AG09309 (cell line): ENCODE results near the gene NBL1.
"Not testable (repeated sequence)": the region's sequence is repeated elsewhere in the genome, so short reads cannot be mapped to it uniquely, and the experiment has no call there.

Experiments
- DNase-seq: peaks from one replicate; pipeline ENCODE4 v3.0.0-alpha.2; 2010; ENCODE audit warnings: low read depth
- H3K4me3 ChIP-seq: 2 replicates; pipeline ENCODE4 v1.5.1; 2011; ENCODE audit warnings: mild to moderate bottlenecking, low read depth, low read length, moderate library complexity; ENCODE audit not compliant: control insufficient read depth
- TF ChIP-seq, protein P1 (sequence below): IDR thresholded peaks from 2 replicates; pipeline ENCODE4 v1.5.1; 2011; ENCODE audit warnings: mild to moderate bottlenecking, low read depth, low read length, inconsistent platforms; ENCODE audit not compliant: insufficient read depth, control insufficient read depth; ENCODE audit errors: missing control alignments

The NBL1 gene

DNA sequence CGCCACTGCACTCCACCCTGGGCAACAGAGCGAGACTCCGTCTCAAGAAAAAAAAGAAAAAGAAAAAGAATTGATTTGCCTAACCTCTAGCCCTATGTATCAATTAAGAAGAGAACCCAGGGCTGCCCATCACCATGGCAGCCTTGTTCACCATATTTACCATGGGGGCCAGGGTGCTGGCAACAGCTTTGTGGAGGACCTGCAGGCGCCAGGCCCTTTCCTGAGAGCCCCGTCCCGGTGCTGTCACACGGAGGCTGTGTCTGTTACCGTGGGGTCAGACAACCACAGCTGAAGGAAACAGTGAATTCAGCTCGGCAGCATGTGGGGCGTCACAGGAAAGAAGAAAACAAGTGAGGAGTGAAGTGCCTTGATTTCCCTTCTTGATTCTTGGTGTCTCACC is 6.5 kb upstream of the NBL1 start:
- TF ChIP-seq, protein P1, sequence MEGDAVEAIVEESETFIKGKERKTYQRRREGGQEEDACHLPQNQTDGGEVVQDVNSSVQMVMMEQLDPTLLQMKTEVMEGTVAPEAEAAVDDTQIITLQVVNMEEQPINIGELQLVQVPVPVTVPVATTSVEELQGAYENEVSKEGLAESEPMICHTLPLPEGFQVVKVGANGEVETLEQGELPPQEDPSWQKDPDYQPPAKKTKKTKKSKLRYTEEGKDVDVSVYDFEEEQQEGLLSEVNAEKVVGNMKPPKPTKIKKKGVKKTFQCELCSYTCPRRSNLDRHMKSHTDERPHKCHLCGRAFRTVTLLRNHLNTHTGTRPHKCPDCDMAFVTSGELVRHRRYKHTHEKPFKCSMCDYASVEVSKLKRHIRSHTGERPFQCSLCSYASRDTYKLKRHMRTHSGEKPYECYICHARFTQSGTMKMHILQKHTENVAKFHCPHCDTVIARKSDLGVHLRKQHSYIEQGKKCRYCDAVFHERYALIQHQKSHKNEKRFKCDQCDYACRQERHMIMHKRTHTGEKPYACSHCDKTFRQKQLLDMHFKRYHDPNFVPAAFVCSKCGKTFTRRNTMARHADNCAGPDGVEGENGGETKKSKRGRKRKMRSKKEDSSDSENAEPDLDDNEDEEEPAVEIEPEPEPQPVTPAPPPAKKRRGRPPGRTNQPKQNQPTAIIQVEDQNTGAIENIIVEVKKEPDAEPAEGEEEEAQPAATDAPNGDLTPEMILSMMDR: no peak
- H3K4me3 ChIP-seq: no peak overlapping the region
- DNase-seq: no peak

DNA sequence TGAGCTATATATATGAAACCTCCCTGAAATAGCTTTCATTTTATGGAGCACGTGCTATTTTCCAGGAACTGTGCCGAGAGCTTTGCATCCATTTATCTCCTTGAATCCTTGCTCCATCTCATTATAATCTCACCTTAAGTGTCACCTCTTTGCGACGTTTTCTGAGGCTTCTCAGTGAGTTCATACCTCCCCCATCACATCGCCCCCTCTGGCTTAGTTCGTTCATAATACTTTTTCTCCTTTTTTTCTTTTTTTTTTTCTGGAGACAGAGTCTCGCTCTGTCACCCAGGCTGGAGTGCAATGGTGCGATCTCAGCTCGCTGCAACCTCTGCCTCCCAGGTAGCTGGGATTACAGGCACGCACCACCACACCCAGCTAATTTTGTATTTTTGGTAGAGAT is 4.9 kb upstream of the NBL1 start:
- not testable (repeated sequence) for DNase-seq, H3K4me3 ChIP-seq

GRCh38 chr1:19639999-19640362 is 4.1 kb upstream of the NBL1 start:
- no peak for DNase-seq
- H3K4me3 ChIP-seq: no peak overlapping the region
- TF ChIP-seq, protein P1: no peak

DNA sequence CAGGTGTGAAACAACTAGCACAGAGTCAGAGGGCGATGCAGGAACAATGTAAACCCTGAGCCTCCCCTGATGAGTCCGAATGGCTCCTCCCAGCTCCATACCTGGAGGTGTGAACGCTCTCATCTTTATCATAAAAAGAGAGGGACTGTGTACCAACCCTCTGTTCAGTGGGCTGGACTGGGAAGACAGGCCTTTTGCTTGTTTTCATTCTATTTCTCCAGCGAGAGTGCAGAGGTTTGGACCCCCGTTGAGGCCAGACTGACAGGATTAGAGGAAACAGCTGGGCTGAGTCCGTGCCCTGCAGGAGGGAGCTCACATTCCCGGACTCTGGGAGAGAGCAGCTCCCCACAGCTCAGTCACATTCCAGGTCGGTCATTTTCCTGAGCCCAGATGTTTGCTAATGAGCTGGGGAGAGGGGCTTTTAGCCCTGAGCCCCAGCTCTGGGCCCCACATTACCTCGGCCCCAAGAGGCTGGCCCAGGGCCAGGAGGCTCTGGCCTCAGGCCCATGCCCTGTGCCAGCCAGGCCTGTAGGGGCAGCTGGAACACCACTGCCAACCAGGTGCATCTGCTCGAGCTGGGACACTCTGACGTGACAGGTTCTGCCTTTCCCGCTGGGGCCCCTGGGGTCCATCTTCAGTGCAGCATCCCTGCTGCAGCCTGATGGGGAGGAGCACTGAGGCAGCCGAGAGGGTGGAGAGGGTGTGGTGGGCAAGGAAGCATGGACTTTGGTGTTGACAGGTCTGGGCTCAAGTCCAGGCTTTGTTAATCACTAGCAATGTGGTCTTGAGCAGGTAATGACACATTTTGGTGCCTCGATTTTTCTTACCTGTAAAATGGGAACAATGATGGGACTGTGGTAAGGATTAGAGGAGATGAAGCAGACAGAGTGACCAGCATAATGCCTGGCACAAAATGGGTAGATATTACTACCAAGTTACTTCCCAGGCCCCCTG is 3.5 kb upstream of the NBL1 start:
- H3K4me3 ChIP-seq: no peak overlapping the region
- no peak for DNase-seq
- TF ChIP-seq, protein P1: no peak

DNA sequence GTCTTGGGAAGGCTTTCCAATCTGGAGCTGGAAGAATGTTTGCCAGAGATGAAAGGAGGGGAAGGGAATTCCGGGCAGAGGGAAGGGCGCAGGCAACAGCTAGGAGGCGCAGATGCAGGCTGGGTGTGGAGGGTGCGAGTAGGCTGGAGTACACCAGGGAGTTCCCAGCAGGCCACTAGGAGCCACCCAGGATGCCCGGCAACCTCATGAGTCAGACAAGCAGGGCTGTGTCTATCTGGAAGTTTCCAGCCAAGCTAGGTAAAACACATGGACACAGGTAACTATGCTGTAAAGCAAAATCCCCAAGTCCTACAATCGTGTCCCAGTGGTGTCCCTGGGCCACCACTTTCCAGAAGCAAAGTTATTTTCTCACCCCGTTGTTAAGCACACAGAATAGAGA is 990 bp upstream of the NBL1 start:
- TF ChIP-seq, protein P1: peak; percentile 7
- no peak for DNase-seq
- peak overlapping the region; percentile 51; the same call in 1 of the 2 replicates for H3K4me3 ChIP-seq

DNA sequence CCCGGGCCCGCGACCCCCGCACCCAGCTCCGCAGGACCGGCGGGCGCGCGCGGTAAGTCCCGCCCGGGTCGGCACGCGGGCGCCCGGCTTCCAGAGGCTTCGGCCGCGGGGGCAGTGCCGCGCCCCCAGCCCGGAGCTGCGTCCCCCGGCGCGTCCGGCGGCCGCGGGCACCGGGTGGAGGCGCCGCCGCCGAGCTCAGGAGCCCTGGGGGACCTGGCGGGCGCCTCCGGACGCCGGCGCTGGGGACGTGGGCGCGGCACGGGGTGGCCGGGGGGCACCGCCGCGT is 227 bp downstream of the NBL1 start:
- DNase-seq: no peak
- TF ChIP-seq, protein P1: no peak
- peak overlapping the region; percentile 95 for H3K4me3 ChIP-seq

GRCh38 chr1:19644681-19645410 is 735 bp downstream of the NBL1 start:
- TF ChIP-seq, protein P1: no peak
- no peak for DNase-seq
- H3K4me3 ChIP-seq: peak overlapping the region; percentile 95
